HG02759 (cell line): Measurements from ENCODE around the gene PLEKHA6.

Experiments used
- ATAC-seq: cut with Tn5 transposase; IDR thresholded peaks from one replicate; pipeline ENCODE4 v1.9.1; 2021; ENCODE audit warnings: mild to moderate bottlenecking, moderate library complexity; ENCODE audit not compliant: unreplicated experiment

The PLEKHA6 gene

DNA sequence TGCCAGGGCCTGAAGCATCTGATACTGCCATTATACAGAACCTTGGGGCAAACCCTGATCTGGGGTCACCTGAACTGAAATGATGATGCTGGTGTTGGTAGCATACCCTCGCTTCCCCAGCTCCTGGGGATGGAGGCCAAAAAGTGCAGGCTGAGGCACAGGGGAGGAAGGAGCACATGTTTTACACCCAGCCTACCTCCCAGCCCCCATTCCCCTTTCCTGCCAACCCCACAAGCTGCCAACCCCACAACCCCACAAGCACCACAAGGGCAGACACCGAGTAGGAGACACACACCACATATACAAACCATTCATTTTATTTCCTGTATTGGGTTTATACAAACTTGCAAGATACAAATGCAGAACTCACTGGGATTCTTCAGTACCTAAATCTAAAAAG is 141.2 kb downstream of the PLEKHA6 start:
- no peak for ATAC-seq

DNA sequence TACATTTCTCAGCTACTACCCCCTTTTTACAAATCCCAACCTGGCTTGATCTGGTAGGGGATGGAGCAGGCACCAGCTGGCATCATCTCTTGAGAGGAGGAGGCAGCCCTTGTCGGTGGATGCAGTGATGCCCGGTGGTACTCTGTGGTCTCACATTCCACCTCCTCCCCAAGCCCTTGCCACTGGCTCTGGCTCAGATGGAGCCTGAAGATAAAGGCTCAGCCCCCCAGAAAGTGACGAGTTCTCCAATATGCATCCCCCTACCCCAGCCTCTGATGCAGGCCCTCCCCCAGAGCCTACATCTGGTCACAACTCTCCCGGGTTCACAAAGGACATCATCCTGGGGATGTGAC is 142.1 kb downstream of the PLEKHA6 start:
- ATAC-seq: no peak

DNA sequence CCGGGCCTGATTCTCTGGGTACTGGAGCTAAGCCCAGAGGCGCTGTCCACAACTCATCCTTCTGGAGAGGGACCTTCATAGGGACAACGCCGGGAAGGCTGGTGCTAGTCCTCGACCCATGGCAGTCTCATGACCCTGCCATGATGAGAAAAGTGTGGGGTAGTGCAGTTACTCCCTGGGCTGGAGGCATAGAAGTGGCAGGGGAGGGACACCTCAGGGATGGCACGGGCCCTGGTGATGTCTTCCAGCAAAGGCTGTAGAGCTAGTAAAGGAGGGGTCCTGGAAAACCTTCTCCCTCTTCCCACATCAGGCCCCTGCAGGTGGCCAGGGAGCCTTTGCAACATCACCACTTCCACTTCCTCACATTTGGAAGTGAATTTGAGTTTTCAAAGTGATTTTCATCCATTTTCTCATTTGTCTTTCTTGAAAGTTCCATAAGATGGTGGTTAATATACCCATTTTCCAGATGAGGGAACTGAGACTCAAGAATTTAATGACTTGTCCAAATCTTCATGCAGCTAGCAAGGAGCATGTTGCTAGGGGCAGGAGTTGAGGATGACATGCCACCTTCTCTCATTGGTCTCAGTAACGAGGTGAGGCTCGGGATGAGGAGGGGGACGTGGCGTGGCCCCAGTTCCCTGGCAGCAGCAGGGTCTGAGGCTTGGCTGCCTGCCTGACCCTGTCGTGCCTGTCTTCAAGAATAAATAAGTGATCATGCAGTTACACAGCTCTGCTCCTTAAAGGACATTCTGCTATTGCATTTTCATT is 142.7 kb downstream of the PLEKHA6 start:
- no peak for ATAC-seq

DNA sequence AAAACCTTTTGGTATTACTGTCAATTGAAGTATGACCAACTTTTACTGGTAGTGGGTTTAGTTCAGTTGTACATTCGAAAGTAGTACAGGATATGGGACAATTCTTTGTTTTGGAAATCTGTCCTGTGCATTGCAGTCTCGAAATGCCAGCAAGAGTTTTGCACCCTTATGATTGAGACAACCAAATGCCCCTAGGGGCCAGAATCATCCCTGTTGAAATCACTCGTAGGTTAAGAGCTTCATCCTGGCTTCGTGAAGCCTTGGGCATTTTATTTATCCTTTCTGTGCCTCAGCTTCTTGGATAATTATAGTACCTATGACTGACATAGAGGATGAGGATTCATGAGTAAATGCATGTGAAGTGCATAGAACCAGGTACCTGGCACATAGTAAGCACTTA is 143.5 kb downstream of the PLEKHA6 start:
- no peak for ATAC-seq

DNA sequence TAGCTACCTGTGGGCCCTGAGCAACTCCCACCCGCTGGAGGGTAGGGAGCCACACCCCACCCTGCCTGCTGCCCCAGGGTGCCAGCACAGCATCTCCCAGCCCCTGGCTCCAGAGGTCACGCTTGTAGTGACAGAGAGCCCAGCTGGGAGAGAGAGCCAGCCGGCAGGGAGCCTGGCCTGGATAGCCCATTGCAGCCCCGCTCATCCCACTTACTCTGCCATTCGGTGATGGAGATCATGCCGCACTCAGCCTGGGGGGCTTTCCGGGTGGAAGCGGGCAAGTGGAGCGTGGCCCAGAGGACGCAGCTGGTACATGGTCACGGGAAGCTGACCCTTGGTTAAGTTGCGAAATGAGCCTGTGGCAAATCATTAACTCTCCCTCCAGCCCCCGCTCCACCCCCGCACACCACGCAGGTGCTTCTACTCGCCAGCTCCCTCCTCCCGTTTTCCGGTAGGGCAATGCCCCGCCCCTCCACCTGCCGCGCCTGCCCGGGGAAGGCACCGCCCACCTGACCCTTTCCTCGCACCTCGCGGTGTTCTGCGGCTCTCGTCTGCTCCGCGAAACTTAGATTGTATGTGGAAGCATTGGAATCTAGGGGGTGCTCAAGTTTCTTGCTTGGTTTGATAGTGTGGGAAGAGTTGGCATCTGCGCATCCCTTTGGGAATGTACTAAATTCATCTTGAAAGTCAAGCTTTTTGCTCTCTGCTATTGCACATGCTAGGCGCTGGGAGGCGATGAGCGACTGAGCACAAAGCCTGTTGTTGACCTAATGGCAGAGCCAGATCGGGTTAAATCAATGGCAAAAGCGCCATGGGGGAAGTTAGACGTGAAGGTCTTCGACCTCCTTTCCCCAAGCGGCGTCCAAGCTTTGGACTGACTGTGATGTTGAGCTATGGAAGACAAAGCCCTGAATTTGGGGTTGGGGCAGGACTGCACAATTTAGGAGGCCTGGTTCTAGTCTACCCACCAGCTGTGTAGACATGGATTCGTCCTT is 145.8 kb downstream of the PLEKHA6 start, which contains the start of gene GOLT1A:
Gene GOLT1A (minus strand): TSS at position 321 of the 995 bp plus-strand sequence. CDS start 82 bp downstream, at position 239.
- ATAC-seq: peak; percentile 80

DNA sequence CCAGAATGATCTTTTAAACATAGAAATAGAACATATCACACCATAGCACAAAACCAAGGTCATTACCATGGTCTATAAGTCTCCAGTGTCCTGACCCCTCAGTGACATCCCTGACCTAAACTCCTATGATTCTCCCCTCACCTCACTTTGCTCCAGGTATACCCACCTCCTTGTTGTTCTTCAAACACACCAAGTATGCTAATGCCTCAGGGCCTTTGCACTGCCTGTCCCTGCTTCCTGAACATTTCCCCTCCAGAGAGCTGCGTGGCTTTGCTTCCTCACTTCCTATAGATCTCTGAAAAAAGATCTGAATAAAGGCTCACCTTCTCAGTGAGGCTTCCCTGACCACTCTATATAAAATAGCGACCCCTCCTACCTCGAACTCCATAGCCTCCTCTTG is 147.0 kb downstream of the PLEKHA6 start:
- no peak for ATAC-seq

DNA sequence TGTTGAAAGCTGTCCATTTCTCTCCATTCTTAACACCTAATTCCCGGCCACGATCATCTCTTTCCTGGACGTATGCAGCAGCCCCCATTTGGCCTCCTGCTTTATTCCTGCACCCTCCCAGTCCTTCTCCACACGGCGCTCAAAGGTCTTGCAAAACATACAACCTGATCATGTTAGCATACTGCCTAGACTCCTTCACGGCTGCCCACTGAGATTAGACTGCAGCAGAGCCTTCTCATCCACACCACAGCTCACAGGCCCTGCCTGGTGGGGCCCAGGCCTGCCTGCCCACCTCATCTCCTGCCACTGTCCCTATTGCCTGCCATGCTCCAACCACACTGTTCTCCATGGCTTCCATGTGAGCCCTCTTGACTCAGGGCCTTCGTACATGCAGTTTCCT is 148.7 kb downstream of the PLEKHA6 start:
- ATAC-seq: no peak

DNA sequence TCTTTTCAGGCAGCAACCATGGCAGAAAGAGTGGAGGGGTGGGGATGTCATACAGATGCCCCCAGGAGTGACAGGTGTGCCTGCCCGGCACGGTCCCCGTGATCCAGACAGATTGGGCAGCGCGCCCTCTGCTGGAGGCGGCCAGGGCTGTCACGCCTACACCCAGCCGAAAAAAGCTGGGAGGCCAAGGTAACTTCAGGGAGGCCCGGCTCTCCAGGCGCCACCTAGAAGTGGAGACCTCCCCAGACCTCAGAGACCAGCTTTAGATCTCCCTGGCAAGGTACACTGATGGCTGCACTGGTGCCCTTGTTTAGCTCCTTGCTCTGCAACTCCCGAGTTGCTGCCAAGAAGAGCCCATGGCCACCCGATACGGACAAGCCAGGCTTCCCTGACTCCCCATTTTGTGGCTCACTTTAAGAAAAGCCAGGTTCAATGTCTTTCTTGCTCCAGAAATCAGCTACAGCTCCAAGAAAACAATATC is 152.6 kb downstream of the PLEKHA6 start:
- peak; percentile 67 for ATAC-seq

DNA sequence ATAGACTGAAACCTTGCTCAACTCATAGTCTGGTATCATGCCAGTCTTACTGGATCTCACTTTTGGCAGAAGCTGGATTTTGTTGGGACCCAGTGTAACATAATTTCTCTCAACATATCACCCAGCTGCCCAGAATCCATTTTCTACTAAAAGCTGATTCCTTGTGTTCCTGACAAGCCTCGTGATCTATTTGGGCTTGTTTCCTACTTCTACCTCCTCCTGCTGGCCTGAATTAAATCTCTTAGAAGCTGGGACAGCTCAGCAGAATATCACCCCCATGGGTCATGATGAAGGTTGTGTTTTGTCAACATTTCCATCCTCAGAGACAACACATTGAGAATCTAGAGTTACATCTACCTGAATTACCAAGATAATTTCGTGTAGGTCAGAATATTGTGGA is 153.6 kb downstream of the PLEKHA6 start:
- no peak for ATAC-seq

DNA sequence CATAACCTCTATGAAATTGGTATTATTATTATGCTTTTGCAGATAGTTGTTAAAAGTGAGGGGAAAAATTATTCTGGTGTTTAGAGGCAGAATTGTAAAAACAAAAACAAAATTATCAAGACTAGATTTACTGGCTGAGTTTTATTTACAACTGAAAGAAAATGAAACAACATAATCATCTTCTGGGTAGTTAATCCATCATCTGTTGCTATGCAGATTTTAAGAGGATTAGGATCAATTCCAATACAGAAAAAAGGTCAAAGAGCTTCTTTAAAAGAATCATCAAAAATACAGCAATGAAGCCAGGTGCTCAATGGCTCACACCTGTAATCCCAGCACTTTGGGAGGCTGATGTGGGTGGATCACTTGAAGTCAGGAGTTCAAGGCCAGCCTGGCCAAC is 154.2 kb downstream of the PLEKHA6 start:
- ATAC-seq: no peak

DNA sequence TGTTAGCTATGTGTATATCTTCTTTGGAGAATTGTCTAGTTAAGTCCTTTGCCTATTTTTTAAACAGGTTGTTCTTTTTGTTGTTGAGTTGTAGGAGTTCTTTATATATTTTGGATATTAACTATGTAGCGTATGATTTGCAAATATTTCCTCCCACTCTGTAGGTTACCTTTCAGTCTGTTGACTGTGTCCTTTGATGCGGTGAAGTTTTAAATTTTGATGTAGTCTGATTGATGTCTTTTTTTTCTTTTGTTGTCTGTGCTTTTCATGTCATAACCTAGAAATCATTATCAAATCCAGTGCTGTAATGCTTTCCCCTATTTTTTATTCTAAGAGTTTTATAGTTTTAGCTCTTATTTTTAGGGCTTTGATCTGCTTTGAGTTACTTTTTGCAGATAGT is 154.8 kb downstream of the PLEKHA6 start:
- no peak for ATAC-seq

DNA sequence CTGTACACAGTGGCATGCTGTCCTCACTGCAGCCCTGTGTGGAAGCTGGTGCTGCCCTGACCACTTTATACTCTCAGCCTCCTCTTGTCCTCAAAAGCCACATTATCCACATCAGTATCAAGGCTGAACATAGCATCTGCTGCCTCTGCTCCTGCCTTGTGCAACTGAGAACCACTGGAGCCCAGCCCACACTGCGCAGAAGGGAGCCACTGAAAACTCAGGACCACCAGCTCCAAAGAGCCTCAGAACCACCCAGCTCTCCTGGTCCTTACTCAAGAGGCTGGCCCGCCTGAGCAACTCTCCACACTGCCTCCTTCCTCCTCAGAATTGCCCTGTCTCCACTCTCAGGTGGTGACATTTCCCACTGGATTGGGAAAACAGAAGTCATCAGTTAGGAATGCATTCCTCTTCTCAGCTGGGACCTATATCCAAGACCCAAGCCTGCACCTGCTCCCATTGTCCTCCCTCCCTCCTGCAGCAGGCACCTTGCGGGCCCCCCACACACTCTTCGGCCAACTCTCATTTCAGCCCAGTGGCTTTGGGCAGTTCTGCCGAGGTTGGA is 156.4 kb downstream of the PLEKHA6 start:
- ATAC-seq: no peak

DNA sequence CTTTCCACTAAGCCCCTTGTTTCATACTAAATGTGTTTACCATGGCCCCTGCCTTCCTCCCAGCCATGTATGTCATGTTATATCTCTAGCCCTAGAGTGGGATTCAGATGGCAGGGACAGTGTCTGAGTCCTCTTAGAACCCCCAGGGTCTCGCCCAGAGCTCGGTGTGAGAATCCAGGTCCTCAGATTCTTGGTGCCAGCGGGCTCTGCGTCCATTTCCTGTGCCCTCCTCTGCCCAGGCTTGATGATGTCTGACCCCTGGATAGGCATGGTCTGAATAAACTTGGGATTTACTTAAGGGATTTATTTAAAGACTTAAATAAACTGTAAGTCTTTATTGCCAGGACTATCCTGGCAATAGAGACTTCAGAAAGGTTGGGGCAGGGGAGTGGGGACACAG is 157.2 kb downstream of the PLEKHA6 start:
- no peak for ATAC-seq

DNA sequence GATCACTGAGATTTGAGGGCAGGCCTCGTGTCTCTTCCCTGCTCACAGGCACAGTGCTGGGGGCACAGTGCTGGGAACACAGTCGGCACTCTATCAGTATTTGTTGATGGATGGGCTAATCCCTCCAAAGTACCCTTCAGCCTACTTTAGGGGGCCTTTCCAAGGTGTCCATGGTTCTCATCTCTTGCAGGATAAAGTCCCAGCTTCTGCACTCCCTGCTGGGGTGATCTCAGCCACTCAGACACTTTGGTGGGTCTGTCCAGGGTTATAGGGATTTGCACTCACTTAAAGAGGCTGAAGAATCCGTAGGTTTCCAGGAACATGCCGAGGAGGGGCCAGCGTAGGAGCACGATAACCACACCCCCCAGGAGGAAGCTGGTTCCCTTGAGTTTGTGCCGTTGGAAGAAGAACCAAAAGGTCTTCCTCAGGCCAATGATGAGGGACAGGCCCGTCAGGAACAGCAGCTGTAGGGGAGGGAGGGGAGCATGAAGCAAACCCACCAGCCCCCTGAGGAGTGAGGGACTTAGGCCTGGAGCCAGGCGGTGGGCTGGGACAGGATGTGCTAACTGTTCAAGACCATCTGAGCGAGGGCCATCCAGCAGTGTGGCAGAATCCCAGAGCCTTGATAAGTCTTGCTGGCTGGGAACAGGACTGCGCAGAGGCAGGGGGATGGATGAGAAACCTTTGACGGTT is 158.2 kb downstream of the PLEKHA6 start:
- ATAC-seq: no peak

DNA sequence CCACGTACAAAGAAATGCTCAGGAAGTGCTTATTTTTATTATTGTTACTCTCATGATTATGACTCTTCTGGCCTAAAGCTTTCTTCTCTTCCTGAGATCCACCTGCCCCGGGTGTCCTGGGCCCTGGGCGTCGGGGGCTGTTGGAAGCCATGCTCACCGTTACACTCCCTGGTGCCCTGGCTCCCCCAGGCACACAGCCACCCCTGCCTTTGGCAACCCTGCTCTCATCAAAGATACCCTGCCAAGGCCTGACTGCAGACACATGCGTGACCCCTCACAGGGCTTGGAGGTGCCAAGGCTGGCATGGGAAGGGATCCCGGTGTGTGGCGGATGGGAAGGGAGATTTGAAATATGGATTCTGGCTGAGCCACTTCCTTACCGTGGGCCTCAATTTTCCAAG is 160.2 kb downstream of the PLEKHA6 start:
- no peak for ATAC-seq

DNA sequence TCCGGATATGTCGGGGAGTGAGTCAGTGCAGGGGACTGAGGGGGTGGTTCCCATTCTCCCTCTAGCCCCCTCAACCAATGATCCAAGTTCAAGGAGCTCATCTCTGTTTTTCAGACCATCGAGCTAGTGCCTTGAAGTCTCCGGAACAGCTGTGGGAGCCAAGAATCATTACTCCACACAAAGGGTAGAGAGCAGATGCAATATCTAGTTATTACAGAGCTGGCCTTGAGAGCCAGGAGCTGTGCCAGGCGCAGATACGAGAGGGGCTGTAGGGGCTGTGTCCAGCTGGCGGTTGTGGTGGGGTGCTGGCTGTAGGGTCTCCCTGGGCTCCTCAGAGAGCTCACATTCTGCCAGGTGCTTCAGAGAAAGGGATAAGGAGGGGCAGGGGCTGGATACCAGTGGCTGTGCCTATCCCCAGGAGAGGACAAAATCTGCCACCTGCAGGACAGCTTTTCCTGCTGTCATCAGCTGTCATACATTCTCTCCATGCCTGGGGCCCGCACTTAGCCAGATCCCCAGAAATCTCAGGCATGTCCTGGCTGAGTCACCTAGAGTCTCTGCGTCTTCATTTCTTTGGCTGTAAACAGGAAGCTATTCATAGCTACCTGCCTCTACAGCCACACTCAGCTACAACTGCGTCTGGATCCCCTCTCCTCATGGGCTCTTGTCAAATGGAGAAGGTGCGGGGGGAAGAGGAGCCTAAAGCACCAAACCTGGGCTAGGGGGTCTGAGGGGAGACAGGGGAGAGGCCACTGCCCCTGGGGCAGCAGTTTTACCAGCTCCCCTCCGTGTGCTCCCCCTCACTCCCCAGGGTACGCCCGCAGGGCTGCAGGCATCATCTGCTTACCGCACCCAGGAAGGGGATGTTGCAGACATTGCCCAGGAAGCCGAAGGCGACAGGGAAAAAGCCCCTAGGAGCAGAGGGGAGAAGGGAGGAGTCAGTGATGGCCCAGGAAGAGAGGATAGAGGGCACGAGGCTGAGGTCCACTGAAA is 161.1 kb downstream of the PLEKHA6 start:
- no peak for ATAC-seq

DNA sequence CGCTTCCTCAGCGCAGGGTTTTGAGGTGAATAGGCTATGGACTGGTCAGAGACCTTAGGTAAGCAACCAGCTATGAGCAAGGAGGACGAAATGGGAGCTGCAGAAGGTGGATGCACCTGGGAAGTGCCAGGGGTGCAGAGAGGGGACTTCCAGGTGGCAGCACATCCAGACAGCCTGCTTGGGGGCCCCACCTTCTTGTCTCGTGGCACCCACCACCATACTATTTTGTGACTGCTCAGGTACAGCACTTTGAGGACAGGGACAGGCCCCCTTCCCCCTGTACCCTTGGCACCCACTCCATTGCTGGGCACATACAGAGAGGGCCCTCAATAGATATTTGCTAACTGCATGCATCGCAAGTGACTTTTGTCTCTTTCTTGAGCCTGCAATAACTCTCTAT is 162.7 kb downstream of the PLEKHA6 start:
- ATAC-seq: no peak

DNA sequence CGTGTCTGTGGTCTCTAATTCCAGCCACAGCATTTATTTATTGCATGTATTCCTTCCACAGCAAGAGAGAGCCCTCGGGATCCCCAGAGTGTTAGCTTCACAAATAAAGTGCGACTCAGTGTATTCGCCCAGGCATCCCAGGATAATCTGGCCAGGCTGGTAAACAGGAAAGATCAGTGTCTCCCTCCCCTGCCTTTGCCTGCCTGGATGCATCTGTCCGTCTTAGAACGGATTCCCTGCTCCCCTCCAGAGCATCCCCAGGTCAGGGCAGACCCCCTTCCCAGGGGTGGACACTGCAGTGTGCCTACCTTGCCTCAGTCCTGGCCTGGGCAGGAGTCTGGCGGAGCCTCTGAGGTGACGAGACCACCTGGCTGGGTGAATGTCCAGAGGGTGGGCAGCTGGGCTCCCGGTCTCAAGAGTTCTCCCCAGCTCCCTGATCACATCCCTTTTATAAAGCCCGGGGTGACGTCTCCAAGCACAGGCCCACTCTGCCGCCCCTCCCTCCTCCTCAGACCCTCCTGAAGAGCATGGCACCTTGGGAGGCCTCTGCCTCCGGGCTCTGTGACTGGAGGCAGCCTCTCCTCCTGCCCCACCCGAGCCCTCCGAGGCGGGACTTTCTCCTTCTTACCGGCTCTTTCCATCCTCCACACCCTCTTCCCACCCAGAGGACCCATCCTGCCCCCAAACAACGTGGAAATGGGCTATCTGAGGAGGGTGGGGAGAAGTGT is 163.5 kb downstream of the PLEKHA6 start, which contains the start of gene KISS1:
Gene KISS1 (minus strand): TSS at position 424 of the 728 bp plus-strand sequence. CDS start 3,615 bp downstream, outside the sequence.
- no peak for ATAC-seq

DNA sequence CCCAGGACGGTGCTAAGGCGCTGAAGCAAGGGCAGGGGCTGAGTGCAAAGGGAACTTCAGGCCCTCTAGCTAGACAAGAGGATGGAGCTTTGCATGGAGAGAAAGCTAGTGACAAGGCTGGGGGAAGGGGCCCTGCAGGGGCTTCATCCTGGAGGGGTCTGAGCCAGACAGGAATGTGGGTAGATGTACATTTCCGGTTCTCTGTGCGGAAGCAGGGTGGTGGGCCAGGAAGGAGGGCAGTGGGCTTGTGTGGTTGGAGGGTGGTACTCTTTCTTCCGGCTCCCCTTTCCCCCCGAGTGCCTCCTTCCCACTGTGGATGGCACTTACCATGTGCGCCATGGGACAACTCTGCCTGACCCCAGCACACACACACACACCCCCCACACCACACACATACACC is 165.0 kb downstream of the PLEKHA6 start:
- no peak for ATAC-seq
